Smooth muscle cell (in vitro differentiated cells): ENCODE data around the gene DOC2B. TPM values are rescaled to one million over a fixed set of nuclear protein-coding genes. Genes with fewer than 3 reads are reported as not detected.

ENCODE experiments used
- DNase-seq: peaks from one replicate; lab custom pipeline; 2025; ENCODE audit not compliant: unreplicated experiment; lab: John Stamatoyannopoulos, UW
- H2AFZ ChIP-seq: fragments of 200-600 bp; sonication (generic); 2 replicates; pipeline ENCODE4 v1.6.0; 2016; ENCODE audit warnings: antibody characterized with exemption, low read depth, mild to moderate bottlenecking
- H3F3A ChIP-seq: fragments of 200-600 bp; sonication (generic); 2 replicates; pipeline ENCODE4 v1.6.0; 2017; ENCODE audit warnings: antibody characterized with exemption, low read depth
- H3K27ac ChIP-seq: fragments of 200-600 bp; sonication (generic); 2 replicates; pipeline ENCODE4 v1.5.1; 2016; ENCODE audit warnings: low read depth, mild to moderate bottlenecking
- H3K27me3 ChIP-seq: fragments of 200-600 bp; sonication (generic); 2 replicates; pipeline ENCODE4 v1.6.1; 2016; ENCODE audit warnings: low read depth, mild to moderate bottlenecking
- H3K36me3 ChIP-seq: fragments of 200-600 bp; sonication (generic); 2 replicates; pipeline ENCODE4 v1.5.1; 2016; ENCODE audit warnings: low read depth
- H3K4me1 ChIP-seq: fragments of 200-600 bp; sonication (generic); 2 replicates; pipeline ENCODE4 v1.5.1; 2016; ENCODE audit warnings: low read depth
- H3K4me2 ChIP-seq: fragments of 200-600 bp; sonication (generic); 2 replicates; pipeline ENCODE4 v1.6.0; 2016; ENCODE audit warnings: mild to moderate bottlenecking
- H3K4me3 ChIP-seq: fragments of 200-600 bp; sonication (generic); 2 replicates; pipeline ENCODE4 v1.5.1; 2016; ENCODE audit warnings: mild to moderate bottlenecking
- H3K79me2 ChIP-seq: fragments of 200-600 bp; sonication (generic); 2 replicates; pipeline ENCODE4 v1.6.0; 2016; ENCODE audit warnings: low read depth, mild to moderate bottlenecking
- H3K9ac ChIP-seq: fragments of 200-600 bp; sonication (generic); 2 replicates; pipeline ENCODE4 v1.6.0; 2016; ENCODE audit warnings: low read depth
- H3K9me3 ChIP-seq: fragments of 200-600 bp; sonication (generic); replicated peaks from 2 replicates; pipeline ENCODE4 v1.5.1; 2016; ENCODE audit warnings: low read depth
- H4K20me1 ChIP-seq: fragments of 200-600 bp; sonication (generic); 2 replicates; pipeline ENCODE4 v1.6.0; 2016; ENCODE audit warnings: low read depth
- WGBS: methylation state at CpG from one replicate; pipeline ENCODE4 v1.1.7; 2016; ENCODE audit warnings: low lambda C conversion rate; 5-methylcytosine and 5-hydroxymethylcytosine counted together
- polyA plus RNA-seq: library from polyadenylated mRNA; unstranded; fragments of >200 nt; fragmentation: Nextera tagmentation; extraction: Ambion mirVana; gene quantifications from 2 replicates; pipeline ENCODE4 v1.2.1, GENCODE V29; 2016
- total RNA-seq: library from RNA; depleted of rRNA; stranded (reverse); fragments of >200 nt; gene quantifications from 2 replicates; pipeline ENCODE4 v1.2.3, GENCODE V29; 2014
- TF ChIP-seq, protein P1 (sequence below): fragments of 200-600 bp; sonication (generic); IDR thresholded peaks from 2 replicates; pipeline ENCODE4 v1.5.1; 2017; ENCODE audit warnings: borderline replicate concordance, mild to moderate bottlenecking, antibody characterized with exemption; ENCODE audit not compliant: insufficient read depth, poor library complexity, severe bottlenecking

Gene DOC2B
- total and polyA plus RNA-seq, 2 experiments from 2014 or later, result 0.24 to 0.27 TPM

DNA sequence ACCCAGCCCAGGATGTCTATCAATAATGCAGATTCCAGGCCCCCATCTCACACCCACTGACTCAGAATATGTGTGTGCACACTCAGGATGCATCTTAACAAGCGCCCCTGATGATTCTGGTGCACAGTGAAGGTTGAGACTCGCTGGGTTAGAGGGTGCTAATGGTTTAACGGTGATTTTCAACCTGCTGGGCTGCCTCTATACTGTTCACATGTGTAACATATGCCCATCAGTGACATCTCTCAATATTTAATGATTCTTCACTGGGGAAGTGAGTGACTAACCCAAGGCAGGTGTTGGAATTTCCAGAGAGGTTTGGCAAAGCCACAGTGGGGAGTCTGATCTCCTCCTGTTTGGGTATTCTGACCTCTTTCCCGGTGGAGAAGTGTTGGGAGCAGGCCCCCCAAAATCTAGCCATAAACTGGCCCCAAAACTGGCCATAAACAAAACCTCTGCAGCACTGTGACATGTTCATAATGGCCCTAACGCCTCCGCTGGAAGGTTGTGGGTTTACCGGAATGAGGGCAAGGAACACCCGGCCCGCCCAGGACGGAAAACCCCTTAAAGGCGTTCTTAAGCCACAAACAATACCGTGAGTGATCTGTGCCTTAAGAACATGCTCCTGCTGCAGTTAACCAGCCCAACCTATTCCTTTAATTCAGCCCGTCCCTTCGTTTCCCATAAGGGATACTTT lies 4.1 kb upstream of the DOC2B start:
- no peaks in the 10 kb centered on the region for H3K9me3 ChIP-seq
- H3K4me1 ChIP-seq, result peaks cover 3% of the 10 kb centered on the region
- TF ChIP-seq, protein P1, sequence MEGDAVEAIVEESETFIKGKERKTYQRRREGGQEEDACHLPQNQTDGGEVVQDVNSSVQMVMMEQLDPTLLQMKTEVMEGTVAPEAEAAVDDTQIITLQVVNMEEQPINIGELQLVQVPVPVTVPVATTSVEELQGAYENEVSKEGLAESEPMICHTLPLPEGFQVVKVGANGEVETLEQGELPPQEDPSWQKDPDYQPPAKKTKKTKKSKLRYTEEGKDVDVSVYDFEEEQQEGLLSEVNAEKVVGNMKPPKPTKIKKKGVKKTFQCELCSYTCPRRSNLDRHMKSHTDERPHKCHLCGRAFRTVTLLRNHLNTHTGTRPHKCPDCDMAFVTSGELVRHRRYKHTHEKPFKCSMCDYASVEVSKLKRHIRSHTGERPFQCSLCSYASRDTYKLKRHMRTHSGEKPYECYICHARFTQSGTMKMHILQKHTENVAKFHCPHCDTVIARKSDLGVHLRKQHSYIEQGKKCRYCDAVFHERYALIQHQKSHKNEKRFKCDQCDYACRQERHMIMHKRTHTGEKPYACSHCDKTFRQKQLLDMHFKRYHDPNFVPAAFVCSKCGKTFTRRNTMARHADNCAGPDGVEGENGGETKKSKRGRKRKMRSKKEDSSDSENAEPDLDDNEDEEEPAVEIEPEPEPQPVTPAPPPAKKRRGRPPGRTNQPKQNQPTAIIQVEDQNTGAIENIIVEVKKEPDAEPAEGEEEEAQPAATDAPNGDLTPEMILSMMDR, result no peak
- peaks cover 41% of the 10 kb centered on the region for H3K27me3 ChIP-seq
- 67% methylated on average over 14 of the region's 14 CpGs for WGBS
- H3K4me2 ChIP-seq, result no peak overlapping the region
- H3K36me3 ChIP-seq, result no peaks in the 10 kb centered on the region
- H2AFZ ChIP-seq, result no peak overlapping the region
- H3K4me3 ChIP-seq, result no peak overlapping the region
- H4K20me1 ChIP-seq, result no peaks in the 10 kb centered on the region
- no peaks in the 10 kb centered on the region for H3F3A ChIP-seq
- no peaks in the 10 kb centered on the region for H3K79me2 ChIP-seq
- no peak overlapping the region for H3K9ac ChIP-seq
- H3K27ac ChIP-seq, result no peak overlapping the region
- DNase-seq, result no peak

DNA sequence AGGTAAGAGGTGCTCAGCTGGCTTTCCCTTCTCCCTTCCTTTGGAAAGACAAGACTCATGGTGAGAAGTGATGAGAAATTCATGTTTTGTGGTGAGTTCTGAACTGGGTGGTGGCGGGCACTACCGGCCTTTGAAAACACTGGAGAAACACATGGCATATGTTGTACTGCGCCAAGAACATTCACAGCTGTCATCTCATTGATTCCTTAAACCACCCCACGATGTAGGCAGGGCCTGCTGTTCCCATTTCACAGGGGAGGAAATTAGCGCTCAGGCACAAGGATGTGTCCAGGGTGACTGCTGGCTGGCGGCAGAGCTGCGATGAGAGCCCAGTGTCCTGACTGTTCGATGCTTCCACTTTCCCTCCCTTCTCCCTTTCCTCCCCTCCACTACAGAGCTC lies 1.6 kb upstream of the DOC2B start:
- TF ChIP-seq, protein P1, result no peak
- Histone ChIP-seq H3K4me2 (no peak overlapping the region), H3K4me1 (peaks cover 3% of the 10 kb centered on the region), H2AFZ (no peak overlapping the region), H3K4me3 (no peak overlapping the region), H3K27me3 (peaks cover 59% of the 10 kb centered on the region), H3K79me2 (no peaks in the 10 kb centered on the region), H3K9ac (no peak overlapping the region), H4K20me1 (no peaks in the 10 kb centered on the region), H3F3A (no peaks in the 10 kb centered on the region), H3K9me3 (no peaks in the 10 kb centered on the region), H3K27ac (no peak overlapping the region), H3K36me3 (no peaks in the 10 kb centered on the region)
- WGBS, result 82% methylated on average over 8 of the region's 8 CpGs
- DNase-seq, result no peak

DNA sequence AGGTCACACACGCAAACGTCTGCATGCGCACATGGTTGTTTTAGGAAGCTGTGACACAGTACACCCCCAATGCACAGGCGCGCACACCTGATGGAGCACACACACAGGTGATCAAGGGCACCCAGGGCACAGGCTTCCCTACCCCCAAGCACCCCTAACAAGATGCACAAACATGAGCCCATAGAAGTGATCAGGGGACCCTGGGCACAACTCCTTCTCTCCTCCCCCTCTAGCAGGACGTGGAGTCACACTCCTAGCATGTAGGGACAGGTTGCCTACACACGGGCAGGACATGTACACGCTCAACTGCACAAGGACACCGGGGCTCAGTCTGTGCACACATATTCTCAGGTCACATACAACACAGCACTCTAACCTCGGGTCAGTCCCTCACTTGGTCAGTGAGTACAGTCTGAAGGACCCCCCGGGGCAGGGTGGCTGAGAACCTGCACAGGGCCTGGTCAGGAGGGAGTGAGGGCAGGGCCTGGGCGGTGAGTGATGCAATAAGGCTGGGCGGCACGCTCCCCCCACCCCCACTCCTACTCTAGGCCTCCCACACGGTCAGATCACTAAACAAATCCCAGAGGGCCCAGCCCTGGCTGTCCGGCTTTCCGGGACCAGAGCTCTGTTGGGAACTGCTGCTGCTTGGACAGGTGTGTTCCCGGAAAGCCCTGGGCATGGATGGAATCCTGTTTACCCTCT lies 751 bp upstream of the DOC2B start:
- H3K4me2 ChIP-seq, result peak overlapping the region; percentile 73
- H3K4me3 ChIP-seq, result peak overlapping the region; percentile 28

More for the DNA sequence above, 751 bp upstream of the DOC2B start:
- Histone ChIP-seq H3K4me1 (peaks cover 3% of the 10 kb centered on the region), H4K20me1 (no peaks in the 10 kb centered on the region), H3K27ac (no peak overlapping the region), H3K27me3 (peaks cover 65% of the 10 kb centered on the region), H3K36me3 (no peaks in the 10 kb centered on the region), H3K79me2 (no peaks in the 10 kb centered on the region), H3K9me3 (no peaks in the 10 kb centered on the region), H3K9ac (no peak overlapping the region), H2AFZ (no peak overlapping the region), H3F3A (no peaks in the 10 kb centered on the region)
- TF ChIP-seq, protein P1, result no peak
- no peak for DNase-seq
- WGBS, result 68% methylated on average over 18 of the region's 18 CpGs
